Adrenal gland (tissue), 5 donors: ENCODE measurements around the gene RAPGEF4.

Experiments
- POLR2A ChIP-seq, 2 donors: fragments of 450-650 bp; IDR thresholded peaks; one replicate each; pipeline ENCODE4 v1.6.1; 2017; ENCODE audit warnings: antibody characterized with exemption in 2 of 2, mild to moderate bottlenecking in 2 of 2, moderate library complexity in 1 of 2
- TF ChIP-seq, protein P1 (sequence below), 6 experiments: fragments of 450-650 bp in 4 of 6; fragments of 200-600 bp in 2 of 6; sonication (generic) in 1 of 6; IDR thresholded peaks; 1 replicate in 5 of 6; 2 replicates in 1 of 6; pipeline versions ENCODE4 v1.5.1 to v1.8.0; 2016 to 2021; ENCODE audit warnings: antibody characterized with exemption in 6 of 6, mild to moderate bottlenecking in 2 of 6, moderate library complexity in 1 of 6
- donor health status: DM: no; HTN: no; CAD: no.

GRCh38 chr2:172693529-172694455 lies 41.9 kb upstream of the RAPGEF4 start:
- TF ChIP-seq, protein P1, sequence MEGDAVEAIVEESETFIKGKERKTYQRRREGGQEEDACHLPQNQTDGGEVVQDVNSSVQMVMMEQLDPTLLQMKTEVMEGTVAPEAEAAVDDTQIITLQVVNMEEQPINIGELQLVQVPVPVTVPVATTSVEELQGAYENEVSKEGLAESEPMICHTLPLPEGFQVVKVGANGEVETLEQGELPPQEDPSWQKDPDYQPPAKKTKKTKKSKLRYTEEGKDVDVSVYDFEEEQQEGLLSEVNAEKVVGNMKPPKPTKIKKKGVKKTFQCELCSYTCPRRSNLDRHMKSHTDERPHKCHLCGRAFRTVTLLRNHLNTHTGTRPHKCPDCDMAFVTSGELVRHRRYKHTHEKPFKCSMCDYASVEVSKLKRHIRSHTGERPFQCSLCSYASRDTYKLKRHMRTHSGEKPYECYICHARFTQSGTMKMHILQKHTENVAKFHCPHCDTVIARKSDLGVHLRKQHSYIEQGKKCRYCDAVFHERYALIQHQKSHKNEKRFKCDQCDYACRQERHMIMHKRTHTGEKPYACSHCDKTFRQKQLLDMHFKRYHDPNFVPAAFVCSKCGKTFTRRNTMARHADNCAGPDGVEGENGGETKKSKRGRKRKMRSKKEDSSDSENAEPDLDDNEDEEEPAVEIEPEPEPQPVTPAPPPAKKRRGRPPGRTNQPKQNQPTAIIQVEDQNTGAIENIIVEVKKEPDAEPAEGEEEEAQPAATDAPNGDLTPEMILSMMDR (IDR thresholded peaks at IDR 0.05), result no peak
- no peak for TF ChIP-seq POLR2A (IDR thresholded peaks at IDR 0.05)
